HG03521 (cell line): ENCODE measurements around the gene PLEKHA5.
"Not testable (repeated sequence)": the region's sequence is repeated elsewhere in the genome, so short reads cannot be mapped to it uniquely, and the experiment has no call there.

ENCODE experiments used
- ATAC-seq: cut with Tn5 transposase; IDR thresholded peaks from one replicate; pipeline ENCODE4 v1.9.1; 2021; ENCODE audit warnings: mild to moderate bottlenecking, moderate library complexity; ENCODE audit not compliant: unreplicated experiment

Gene PLEKHA5

GRCh38 chr12:19397534-19397933, 268.0 kb downstream of the PLEKHA5 start:
- ATAC-seq = no peak

GRCh38 chr12:19398376-19399363, 269.1 kb downstream of the PLEKHA5 start:
- ATAC-seq = no peak

- not testable (repeated sequence) for ATAC-seq
Measured at GRCh38 chr12:19400649-19401285, 271.2 kb downstream of the PLEKHA5 start.

GRCh38 chr12:19402211-19402610, 272.7 kb downstream of the PLEKHA5 start:
- no peak for ATAC-seq

GRCh38 chr12:19402743-19403431, 273.4 kb downstream of the PLEKHA5 start:
- ATAC-seq = no peak

- no peak for ATAC-seq
Measured at GRCh38 chr12:19404242-19404880, 274.8 kb downstream of the PLEKHA5 start.

GRCh38 chr12:19409376-19409775, 279.8 kb downstream of the PLEKHA5 start:
- ATAC-seq = no peak

- no peak for ATAC-seq
Measured at GRCh38 chr12:19410211-19410610, 280.7 kb downstream of the PLEKHA5 start.

GRCh38 chr12:19410629-19411185, 281.2 kb downstream of the PLEKHA5 start:
- ATAC-seq = no peak

- no peak for ATAC-seq
Measured at GRCh38 chr12:19411234-19412204, 282.0 kb downstream of the PLEKHA5 start.

- no peak for ATAC-seq
Measured at GRCh38 chr12:19412844-19413243, 283.3 kb downstream of the PLEKHA5 start.

- not testable (repeated sequence) for ATAC-seq
Measured at GRCh38 chr12:19413582-19413981, 284.0 kb downstream of the PLEKHA5 start.

GRCh38 chr12:19415563-19415962, 286.0 kb downstream of the PLEKHA5 start:
- no peak for ATAC-seq

GRCh38 chr12:19419086-19419485, 289.6 kb downstream of the PLEKHA5 start:
- ATAC-seq = no peak

- ATAC-seq = no peak
Measured at GRCh38 chr12:19421503-19422282, 292.2 kb downstream of the PLEKHA5 start.

- no peak for ATAC-seq
Measured at GRCh38 chr12:19423166-19423930, 293.8 kb downstream of the PLEKHA5 start.
